GM18499 (cell line): Measurements from ENCODE around the gene SIM2.
"Not testable (repeated sequence)": the region's sequence is repeated elsewhere in the genome, so short reads cannot be mapped to it uniquely, and the experiment has no call there.

Experiments used
- ATAC-seq: cut with Tn5 transposase; IDR thresholded peaks from one replicate; pipeline ENCODE4 v1.9.1; 2021; ENCODE audit warnings: moderate number of reproducible peaks; ENCODE audit not compliant: insufficient read depth, unreplicated experiment

The SIM2 gene

GRCh38 chr21:36698981-36699545 is at the start of gene SIM2:
SIM2 (plus strand) TSS chr21:36699115; CDS start chr21:36699747, 632 bp downstream.
- ATAC-seq: no peak

GRCh38 chr21:36654324-36654723 is 44.6 kb upstream of the SIM2 start:
- no peak for ATAC-seq

- no peak for ATAC-seq
These were observed 44.1 kb upstream of the SIM2 start for GRCh38 chr21:36654796-36655325.

GRCh38 chr21:36656138-36656537 is 42.8 kb upstream of the SIM2 start:
- ATAC-seq: no peak

GRCh38 chr21:36657290-36657689 is 41.6 kb upstream of the SIM2 start:
- not testable (repeated sequence) for ATAC-seq

GRCh38 chr21:36657999-36658398 is 40.9 kb upstream of the SIM2 start:
- ATAC-seq: no peak

GRCh38 chr21:36658926-36659325 is 40.0 kb upstream of the SIM2 start:
- ATAC-seq: no peak

- no peak for ATAC-seq
These were observed 37.2 kb upstream of the SIM2 start for GRCh38 chr21:36661511-36662309.

GRCh38 chr21:36663033-36663855 is 35.7 kb upstream of the SIM2 start:
- no peak for ATAC-seq

- ATAC-seq: no peak
These were observed 34.3 kb upstream of the SIM2 start for GRCh38 chr21:36664662-36664990.

GRCh38 chr21:36665806-36666205 is 33.1 kb upstream of the SIM2 start:
- no peak for ATAC-seq

GRCh38 chr21:36668713-36669112 is 30.2 kb upstream of the SIM2 start:
- ATAC-seq: no peak

GRCh38 chr21:36671836-36672235 is 27.1 kb upstream of the SIM2 start:
- no peak for ATAC-seq

GRCh38 chr21:36672296-36672695 is 26.6 kb upstream of the SIM2 start:
- ATAC-seq: not testable (repeated sequence)

- no peak for ATAC-seq
These were observed 26.2 kb upstream of the SIM2 start for GRCh38 chr21:36672737-36673136.

GRCh38 chr21:36676039-36676950 is 22.6 kb upstream of the SIM2 start:
- no peak for ATAC-seq

- no peak for ATAC-seq
These were observed 21.5 kb upstream of the SIM2 start for GRCh38 chr21:36677443-36677842.

GRCh38 chr21:36678538-36678937 is 20.4 kb upstream of the SIM2 start:
- ATAC-seq: no peak

GRCh38 chr21:36681117-36681631 is 17.7 kb upstream of the SIM2 start:
- ATAC-seq: no peak
